ENCODE data around the gene TMC6. TPM values are rescaled to one million over a fixed set of nuclear protein-coding genes. Genes with fewer than 3 reads are reported as not detected.

TMC6 gene
- total and polyA plus RNA-seq, 2 of the 13 experiments (the other 11 are each of a cell fraction or from before 2014, with no cell fraction given): 48.4 to 99.1 TPM

DNA sequence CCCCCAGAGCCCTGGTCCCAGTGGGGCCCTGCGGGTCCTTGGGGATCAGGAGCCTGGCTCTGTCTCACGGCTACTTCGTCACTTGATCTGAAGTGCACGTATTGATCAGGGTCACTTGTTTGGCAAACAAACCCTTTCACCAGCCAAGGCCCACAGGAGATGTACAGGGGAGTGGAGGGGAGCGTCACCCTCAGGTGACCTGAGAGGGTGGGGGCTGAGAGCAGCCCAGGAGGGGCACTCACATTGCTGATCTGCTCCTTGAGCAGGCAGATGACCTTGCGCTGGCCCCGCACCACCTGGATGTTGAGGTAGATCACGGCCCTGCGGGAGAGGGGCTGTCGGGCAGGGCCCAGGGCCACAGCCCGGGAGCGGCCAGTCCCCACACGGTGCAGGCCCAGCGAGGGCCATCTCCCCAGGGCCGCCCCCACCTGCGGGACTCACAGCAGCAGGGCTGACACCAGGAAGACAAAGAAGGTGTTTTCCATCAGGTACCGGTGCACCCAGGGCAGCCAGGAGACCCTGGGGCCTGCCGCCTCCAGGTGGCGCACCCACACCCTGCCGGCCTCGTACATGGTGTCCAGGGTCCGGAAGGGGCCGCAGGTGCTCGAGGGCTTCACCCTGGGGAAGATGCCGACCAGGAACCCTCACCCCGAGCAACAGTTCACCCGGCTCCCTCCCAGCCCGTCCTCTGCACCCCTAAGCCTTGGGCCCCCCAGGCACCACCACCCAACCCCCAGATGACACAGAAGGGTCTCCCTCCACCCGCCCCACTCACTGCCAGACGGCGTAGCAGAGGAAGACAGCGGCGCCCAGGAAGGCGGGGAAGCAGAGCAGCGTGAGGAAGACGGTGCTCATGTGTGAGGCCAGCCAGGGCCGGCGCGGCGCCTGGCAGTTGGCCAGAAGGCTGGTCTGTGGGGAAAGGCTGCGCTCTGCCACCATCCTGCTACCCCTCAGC lies 11.3 kb downstream of the TMC6 start (continued):
- TF ChIP-seq, protein P1, sequence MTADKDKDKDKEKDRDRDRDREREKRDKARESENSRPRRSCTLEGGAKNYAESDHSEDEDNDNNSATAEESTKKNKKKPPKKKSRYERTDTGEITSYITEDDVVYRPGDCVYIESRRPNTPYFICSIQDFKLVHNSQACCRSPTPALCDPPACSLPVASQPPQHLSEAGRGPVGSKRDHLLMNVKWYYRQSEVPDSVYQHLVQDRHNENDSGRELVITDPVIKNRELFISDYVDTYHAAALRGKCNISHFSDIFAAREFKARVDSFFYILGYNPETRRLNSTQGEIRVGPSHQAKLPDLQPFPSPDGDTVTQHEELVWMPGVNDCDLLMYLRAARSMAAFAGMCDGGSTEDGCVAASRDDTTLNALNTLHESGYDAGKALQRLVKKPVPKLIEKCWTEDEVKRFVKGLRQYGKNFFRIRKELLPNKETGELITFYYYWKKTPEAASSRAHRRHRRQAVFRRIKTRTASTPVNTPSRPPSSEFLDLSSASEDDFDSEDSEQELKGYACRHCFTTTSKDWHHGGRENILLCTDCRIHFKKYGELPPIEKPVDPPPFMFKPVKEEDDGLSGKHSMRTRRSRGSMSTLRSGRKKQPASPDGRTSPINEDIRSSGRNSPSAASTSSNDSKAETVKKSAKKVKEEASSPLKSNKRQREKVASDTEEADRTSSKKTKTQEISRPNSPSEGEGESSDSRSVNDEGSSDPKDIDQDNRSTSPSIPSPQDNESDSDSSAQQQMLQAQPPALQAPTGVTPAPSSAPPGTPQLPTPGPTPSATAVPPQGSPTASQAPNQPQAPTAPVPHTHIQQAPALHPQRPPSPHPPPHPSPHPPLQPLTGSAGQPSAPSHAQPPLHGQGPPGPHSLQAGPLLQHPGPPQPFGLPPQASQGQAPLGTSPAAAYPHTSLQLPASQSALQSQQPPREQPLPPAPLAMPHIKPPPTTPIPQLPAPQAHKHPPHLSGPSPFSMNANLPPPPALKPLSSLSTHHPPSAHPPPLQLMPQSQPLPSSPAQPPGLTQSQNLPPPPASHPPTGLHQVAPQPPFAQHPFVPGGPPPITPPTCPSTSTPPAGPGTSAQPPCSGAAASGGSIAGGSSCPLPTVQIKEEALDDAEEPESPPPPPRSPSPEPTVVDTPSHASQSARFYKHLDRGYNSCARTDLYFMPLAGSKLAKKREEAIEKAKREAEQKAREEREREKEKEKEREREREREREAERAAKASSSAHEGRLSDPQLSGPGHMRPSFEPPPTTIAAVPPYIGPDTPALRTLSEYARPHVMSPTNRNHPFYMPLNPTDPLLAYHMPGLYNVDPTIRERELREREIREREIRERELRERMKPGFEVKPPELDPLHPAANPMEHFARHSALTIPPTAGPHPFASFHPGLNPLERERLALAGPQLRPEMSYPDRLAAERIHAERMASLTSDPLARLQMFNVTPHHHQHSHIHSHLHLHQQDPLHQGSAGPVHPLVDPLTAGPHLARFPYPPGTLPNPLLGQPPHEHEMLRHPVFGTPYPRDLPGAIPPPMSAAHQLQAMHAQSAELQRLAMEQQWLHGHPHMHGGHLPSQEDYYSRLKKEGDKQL (CRISPR knock-in tag; IDR thresholded peaks at IDR 0.05; ENCODE audit: low read depth): no peak
- TF ChIP-seq ZNF788 (CRISPR knock-in tag; IDR thresholded peaks at IDR 0.05; ENCODE audit: borderline replicate concordance) (no peak), CBFB (CRISPR knock-in tag; IDR thresholded peaks at IDR 0.05) (no peak), CBX5 (CRISPR knock-in tag; IDR thresholded peaks at IDR 0.05; ENCODE audit: borderline replicate concordance) (no peak), PAX8 (CRISPR knock-in tag; IDR thresholded peaks at IDR 0.05; ENCODE audit: borderline replicate concordance) (no peak), REXO4 (CRISPR knock-in tag; IDR thresholded peaks at IDR 0.05; ENCODE audit: borderline replicate concordance) (no peak), SIX1 (CRISPR knock-in tag; IDR thresholded peaks at IDR 0.05; ENCODE audit: borderline replicate concordance) (no peak), ZNF709 (CRISPR knock-in tag; IDR thresholded peaks at IDR 0.05) (no peak), NFE2 (CRISPR knock-in tag; IDR thresholded peaks at IDR 0.05) (no peak), ZNF24 (IDR thresholded peaks at IDR 0.05) (no peak), JARID2 (CRISPR knock-in tag; IDR thresholded peaks at IDR 0.05; ENCODE audit: insufficient replicate concordance) (no peak), ZNF737 (CRISPR knock-in tag; IDR thresholded peaks at IDR 0.05; ENCODE audit: borderline replicate concordance) (no peak), SAP130 (CRISPR knock-in tag; IDR thresholded peaks at IDR 0.05; ENCODE audit: low read depth) (peak; percentile 43; the same call in 1 of the 2 replicates), ZSCAN25 (CRISPR knock-in tag; IDR thresholded peaks at IDR 0.05) (peak; percentile 99)
- TF ChIP-seq, protein P2, sequence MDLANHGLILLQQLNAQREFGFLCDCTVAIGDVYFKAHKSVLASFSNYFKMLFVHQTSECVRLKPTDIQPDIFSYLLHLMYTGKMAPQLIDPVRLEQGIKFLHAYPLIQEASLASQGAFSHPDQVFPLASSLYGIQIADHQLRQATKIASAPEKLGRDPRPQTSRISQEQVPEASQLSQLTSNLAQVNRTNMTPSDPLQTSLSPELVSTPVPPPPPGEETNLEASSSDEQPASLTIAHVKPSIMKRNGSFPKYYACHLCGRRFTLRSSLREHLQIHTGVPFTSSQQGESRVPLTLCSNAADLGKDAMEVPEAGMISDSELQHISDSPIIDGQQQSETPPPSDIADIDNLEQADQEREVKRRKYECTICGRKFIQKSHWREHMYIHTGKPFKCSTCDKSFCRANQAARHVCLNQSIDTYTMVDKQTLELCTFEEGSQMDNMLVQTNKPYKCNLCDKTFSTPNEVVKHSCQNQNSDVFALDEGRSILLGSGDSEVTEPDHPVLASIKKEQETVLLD (CRISPR knock-in tag; IDR thresholded peaks at IDR 0.05; ENCODE audit: low read depth): no peak
- TF ChIP-seq, protein P3, sequence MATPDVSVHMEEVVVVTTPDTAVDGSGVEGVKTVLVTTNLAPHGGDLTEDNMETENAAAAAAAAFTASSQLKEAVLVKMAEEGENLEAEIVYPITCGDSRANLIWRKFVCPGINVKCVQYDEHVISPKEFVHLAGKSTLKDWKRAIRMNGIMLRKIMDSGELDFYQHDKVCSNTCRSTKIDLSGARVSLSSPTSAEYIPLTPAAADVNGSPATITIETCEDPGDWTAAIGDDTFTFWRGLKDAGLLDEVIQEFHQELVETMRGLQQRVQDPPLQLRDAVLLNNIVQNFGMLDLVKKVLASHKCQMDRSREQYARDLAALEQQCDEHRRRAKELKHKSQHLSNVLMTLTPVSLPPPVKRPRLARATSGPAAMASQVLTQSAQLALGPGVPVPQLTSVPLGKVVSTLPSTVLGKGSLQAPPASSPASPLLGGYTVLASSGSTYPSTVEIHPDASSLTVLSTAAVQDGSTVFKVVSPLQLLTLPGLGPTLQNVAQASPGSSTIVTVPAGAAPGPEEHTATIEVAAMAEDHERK (CRISPR knock-in tag; IDR thresholded peaks at IDR 0.05; ENCODE audit: low read depth): no peak
- TF ChIP-seq, protein P4, sequence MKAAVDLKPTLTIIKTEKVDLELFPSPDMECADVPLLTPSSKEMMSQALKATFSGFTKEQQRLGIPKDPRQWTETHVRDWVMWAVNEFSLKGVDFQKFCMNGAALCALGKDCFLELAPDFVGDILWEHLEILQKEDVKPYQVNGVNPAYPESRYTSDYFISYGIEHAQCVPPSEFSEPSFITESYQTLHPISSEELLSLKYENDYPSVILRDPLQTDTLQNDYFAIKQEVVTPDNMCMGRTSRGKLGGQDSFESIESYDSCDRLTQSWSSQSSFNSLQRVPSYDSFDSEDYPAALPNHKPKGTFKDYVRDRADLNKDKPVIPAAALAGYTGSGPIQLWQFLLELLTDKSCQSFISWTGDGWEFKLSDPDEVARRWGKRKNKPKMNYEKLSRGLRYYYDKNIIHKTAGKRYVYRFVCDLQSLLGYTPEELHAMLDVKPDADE (CRISPR knock-in tag; IDR thresholded peaks at IDR 0.05): no peak
- TF ChIP-seq, protein P5, sequence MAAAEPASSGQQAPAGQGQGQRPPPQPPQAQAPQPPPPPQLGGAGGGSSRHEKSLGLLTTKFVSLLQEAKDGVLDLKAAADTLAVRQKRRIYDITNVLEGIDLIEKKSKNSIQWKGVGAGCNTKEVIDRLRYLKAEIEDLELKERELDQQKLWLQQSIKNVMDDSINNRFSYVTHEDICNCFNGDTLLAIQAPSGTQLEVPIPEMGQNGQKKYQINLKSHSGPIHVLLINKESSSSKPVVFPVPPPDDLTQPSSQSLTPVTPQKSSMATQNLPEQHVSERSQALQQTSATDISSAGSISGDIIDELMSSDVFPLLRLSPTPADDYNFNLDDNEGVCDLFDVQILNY (CRISPR knock-in tag; conservative IDR thresholded peaks at IDR 0.05): no peak

Measured in HepG2 (cell line).